ENCODE data around the gene ENG.

The ENG gene

GRCh38 chr9:127793093-127793708 lies 61.3 kb downstream of the ENG start:
- TF ChIP-seq JUND (IDR thresholded peaks at IDR 0.05; ENCODE audit: low read depth), result no peak
- no peak for DNase-seq (ENCODE audit: low read depth in 1 of 2, low spot score in 1 of 2)
- in situ Hi-C loops (cut with HindIII; ENCODE audit: low pct_unique_long_range_greater_than_20kb, low sequenced_read_pairs), result no loop called here

GRCh38 chr9:127792417-127793031 lies 61.9 kb downstream of the ENG start:
- DNase-seq (ENCODE audit: low read depth in 1 of 2, low spot score in 1 of 2), result no peak
- in situ Hi-C loops (cut with HindIII; ENCODE audit: low pct_unique_long_range_greater_than_20kb, low sequenced_read_pairs), result no loop called here
- TF ChIP-seq JUND (IDR thresholded peaks at IDR 0.05; ENCODE audit: low read depth), result no peak

- in situ Hi-C loops (cut with HindIII; ENCODE audit: low pct_unique_long_range_greater_than_20kb, low sequenced_read_pairs), result no loop called here
- TF ChIP-seq JUND (IDR thresholded peaks at IDR 0.05; ENCODE audit: low read depth), result no peak
- DNase-seq (ENCODE audit: low read depth in 1 of 2, low spot score in 1 of 2), result no peak
These were observed 63.4 kb downstream of the ENG start for GRCh38 chr9:127791085-127791484.

- in situ Hi-C loops (cut with HindIII; ENCODE audit: low pct_unique_long_range_greater_than_20kb, low sequenced_read_pairs), result no loop called here
- no peak for DNase-seq (ENCODE audit: low read depth in 1 of 2, low spot score in 1 of 2)
- no peak for TF ChIP-seq JUND (IDR thresholded peaks at IDR 0.05; ENCODE audit: low read depth)
These were observed 64.2 kb downstream of the ENG start for GRCh38 chr9:127790094-127790855.

- no peak for TF ChIP-seq JUND (IDR thresholded peaks at IDR 0.05; ENCODE audit: low read depth)
- in situ Hi-C loops (cut with HindIII; ENCODE audit: low pct_unique_long_range_greater_than_20kb, low sequenced_read_pairs), result no loop called here
- no peak for DNase-seq (ENCODE audit: low read depth in 1 of 2, low spot score in 1 of 2)
These were observed 65.3 kb downstream of the ENG start for GRCh38 chr9:127789179-127789578.

- in situ Hi-C loops (cut with HindIII; ENCODE audit: low pct_unique_long_range_greater_than_20kb, low sequenced_read_pairs), result no loop called here
- TF ChIP-seq JUND (IDR thresholded peaks at IDR 0.05; ENCODE audit: low read depth), result no peak
- DNase-seq (ENCODE audit: low read depth in 1 of 2, low spot score in 1 of 2), result no peak
These were observed 66.0 kb downstream of the ENG start for GRCh38 chr9:127788337-127789011.

GRCh38 chr9:127786773-127787104 lies 67.7 kb downstream of the ENG start:
- TF ChIP-seq JUND (IDR thresholded peaks at IDR 0.05; ENCODE audit: low read depth), result no peak
- peak in 1 of 2 experiments; percentile 38 for DNase-seq (ENCODE audit: low read depth in 1 of 2, low spot score in 1 of 2)
- in situ Hi-C loops (cut with HindIII; ENCODE audit: low pct_unique_long_range_greater_than_20kb, low sequenced_read_pairs), result no loop called here

GRCh38 chr9:127785933-127786772 lies 68.3 kb downstream of the ENG start, which contains the start of gene CDK9:
TSS of gene CDK9 (plus strand) at chr9:127786034. CDS start at chr9:127786149, 115 bp downstream.
- DNase-seq (ENCODE audit: low read depth in 1 of 2, low spot score in 1 of 2), result peak; percentile 93 to 94
- no peak for TF ChIP-seq JUND (IDR thresholded peaks at IDR 0.05; ENCODE audit: low read depth)
- in situ Hi-C loops (cut with HindIII; ENCODE audit: low pct_unique_long_range_greater_than_20kb, low sequenced_read_pairs), result no loop called here

GRCh38 chr9:127785023-127785932 lies 69.2 kb downstream of the ENG start:
- no peak for TF ChIP-seq JUND (IDR thresholded peaks at IDR 0.05; ENCODE audit: low read depth)
- in situ Hi-C loops (cut with HindIII; ENCODE audit: low pct_unique_long_range_greater_than_20kb, low sequenced_read_pairs), result no loop called here

GRCh38 chr9:127783111-127784008 lies 71.1 kb downstream of the ENG start:
- DNase-seq (ENCODE audit: low read depth in 1 of 2, low spot score in 1 of 2), result no peak
- in situ Hi-C loops (cut with HindIII; ENCODE audit: low pct_unique_long_range_greater_than_20kb, low sequenced_read_pairs), result no loop called here
- TF ChIP-seq JUND (IDR thresholded peaks at IDR 0.05; ENCODE audit: low read depth), result no peak

More at GRCh38 chr9:127785023-127785932, 69.2 kb downstream of the ENG start:
- DNase-seq (ENCODE audit: low read depth in 1 of 2, low spot score in 1 of 2), result peak; percentile 90 to 97
